Brain microvascular endothelial cell (primary cell): ENCODE data around the gene CDKN2A.

Source experiments
- DNase-seq: peaks from one replicate; pipeline ENCODE4 v3.0.0-alpha.2; 2020
- H3K27ac ChIP-seq: fragments of 250-450 bp; sonication (Bioruptor Pico); 2 replicates; pipeline ENCODE4 v1.5.1; 2020; ENCODE audit warnings: mild to moderate bottlenecking, moderate library complexity
- H3K27me3 ChIP-seq: fragments of 250-450 bp; sonication (Bioruptor Pico); replicated peaks from 2 replicates; pipeline ENCODE4 v1.5.1; 2020; ENCODE audit warnings: mild to moderate bottlenecking
- H3K36me3 ChIP-seq: fragments of 250-450 bp; sonication (Bioruptor Pico); replicated peaks from 2 replicates; pipeline ENCODE4 v1.5.1; 2020; ENCODE audit warnings: mild to moderate bottlenecking
- H3K4me3 ChIP-seq: 2 replicates; pipeline ENCODE4 v1.5.1; 2011; ENCODE audit warnings: low read depth, mild to moderate bottlenecking, control low read depth, low read length, moderate library complexity
- in situ Hi-C: cut with HindIII; loops from 2 replicates; pipeline ENCODE4 v1.10.0; 2017; ENCODE audit warnings: low sequenced_read_pairs, low pct_ligation_motif_present
- TF ChIP-seq, protein P1 (sequence below): IDR thresholded peaks from 2 replicates; pipeline ENCODE4 v1.5.1; 2011; ENCODE audit warnings: low read depth, mild to moderate bottlenecking, moderate library complexity, low read length, control low read depth, inconsistent platforms; ENCODE audit errors: missing control alignments

CDKN2A gene

DNA sequence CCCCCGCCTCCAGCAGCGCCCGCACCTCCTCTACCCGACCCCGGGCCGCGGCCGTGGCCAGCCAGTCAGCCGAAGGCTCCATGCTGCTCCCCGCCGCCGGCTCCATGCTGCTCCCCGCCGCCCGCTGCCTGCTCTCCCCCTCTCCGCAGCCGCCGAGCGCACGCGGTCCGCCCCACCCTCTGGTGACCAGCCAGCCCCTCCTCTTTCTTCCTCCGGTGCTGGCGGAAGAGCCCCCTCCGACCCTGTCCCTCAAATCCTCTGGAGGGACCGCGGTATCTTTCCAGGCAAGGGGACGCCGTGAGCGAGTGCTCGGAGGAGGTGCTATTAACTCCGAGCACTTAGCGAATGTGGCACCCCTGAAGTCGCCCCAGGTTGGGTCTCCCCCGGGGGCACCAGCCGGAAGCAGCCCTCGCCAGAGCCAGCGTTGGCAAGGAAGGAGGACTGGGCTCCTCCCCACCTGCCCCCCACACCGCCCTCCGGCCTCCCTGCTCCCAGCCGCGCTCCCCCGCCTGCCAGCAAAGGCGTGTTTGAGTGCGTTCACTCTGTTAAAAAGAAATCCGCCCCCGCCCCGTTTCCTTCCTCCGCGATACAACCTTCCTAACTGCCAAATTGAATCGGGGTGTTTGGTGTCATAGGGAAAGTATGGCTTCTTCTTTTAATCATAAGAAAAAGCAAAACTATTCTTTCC, 19.3 kb downstream of the CDKN2A start:
- peaks cover 3% of the 10 kb centered on the region for H3K27me3 ChIP-seq
- DNase-seq, result peak; percentile 80
- TF ChIP-seq, protein P1, sequence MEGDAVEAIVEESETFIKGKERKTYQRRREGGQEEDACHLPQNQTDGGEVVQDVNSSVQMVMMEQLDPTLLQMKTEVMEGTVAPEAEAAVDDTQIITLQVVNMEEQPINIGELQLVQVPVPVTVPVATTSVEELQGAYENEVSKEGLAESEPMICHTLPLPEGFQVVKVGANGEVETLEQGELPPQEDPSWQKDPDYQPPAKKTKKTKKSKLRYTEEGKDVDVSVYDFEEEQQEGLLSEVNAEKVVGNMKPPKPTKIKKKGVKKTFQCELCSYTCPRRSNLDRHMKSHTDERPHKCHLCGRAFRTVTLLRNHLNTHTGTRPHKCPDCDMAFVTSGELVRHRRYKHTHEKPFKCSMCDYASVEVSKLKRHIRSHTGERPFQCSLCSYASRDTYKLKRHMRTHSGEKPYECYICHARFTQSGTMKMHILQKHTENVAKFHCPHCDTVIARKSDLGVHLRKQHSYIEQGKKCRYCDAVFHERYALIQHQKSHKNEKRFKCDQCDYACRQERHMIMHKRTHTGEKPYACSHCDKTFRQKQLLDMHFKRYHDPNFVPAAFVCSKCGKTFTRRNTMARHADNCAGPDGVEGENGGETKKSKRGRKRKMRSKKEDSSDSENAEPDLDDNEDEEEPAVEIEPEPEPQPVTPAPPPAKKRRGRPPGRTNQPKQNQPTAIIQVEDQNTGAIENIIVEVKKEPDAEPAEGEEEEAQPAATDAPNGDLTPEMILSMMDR, result no peak
- in situ Hi-C loops, result no loop called here
- H3K4me3 ChIP-seq, result peak overlapping the region; percentile 60
- peaks cover 7% of the 10 kb centered on the region for H3K36me3 ChIP-seq
- H3K27ac ChIP-seq, result peak overlapping the region; percentile 70

DNA sequence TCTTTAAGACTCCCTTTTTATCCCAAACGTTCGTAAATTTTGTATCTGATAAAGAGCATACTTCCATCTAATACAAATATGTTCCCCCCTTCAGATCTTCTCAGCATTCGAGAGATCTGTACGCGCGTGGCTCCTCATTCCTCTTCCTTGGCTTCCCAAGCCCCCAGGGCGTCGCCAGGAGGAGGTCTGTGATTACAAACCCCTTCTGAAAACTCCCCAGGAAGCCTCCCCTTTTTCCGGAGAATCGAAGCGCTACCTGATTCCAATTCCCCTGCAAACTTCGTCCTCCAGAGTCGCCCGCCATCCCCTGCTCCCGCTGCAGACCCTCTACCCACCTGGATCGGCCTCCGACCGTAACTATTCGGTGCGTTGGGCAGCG, 19.9 kb downstream of the CDKN2A start:
- DNase-seq, result no peak
- H3K36me3 ChIP-seq, result peaks cover 9% of the 10 kb centered on the region
- in situ Hi-C loops, result no loop called here
- TF ChIP-seq, protein P1, result no peak
- peaks cover 3% of the 10 kb centered on the region for H3K27me3 ChIP-seq
- H3K4me3 ChIP-seq, result peak overlapping the region; percentile 60
- peak overlapping the region; percentile 70 for H3K27ac ChIP-seq

DNA sequence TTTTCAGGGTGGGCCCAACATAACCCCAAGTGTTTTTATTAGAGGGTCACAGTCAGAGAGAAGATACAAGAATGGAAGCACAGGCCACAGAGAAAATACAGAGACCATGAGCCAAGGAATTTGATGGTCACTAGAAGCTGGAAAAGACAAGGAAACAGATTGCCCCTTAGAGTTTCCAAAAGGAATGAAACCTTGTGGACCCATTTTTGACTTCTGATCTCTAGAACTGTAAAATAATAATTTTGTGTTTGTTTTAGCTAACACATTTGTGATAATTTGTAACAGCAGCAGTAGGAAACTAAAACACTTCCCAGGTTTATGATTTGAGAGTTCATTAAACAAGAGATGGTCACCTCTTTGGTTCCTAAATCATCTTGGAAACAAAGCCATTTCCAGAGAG, 21.8 kb downstream of the CDKN2A start:
- H3K27me3 ChIP-seq, result peaks cover 2% of the 10 kb centered on the region
- peak overlapping the region; percentile 34 for H3K27ac ChIP-seq
- TF ChIP-seq, protein P1, result no peak
- in situ Hi-C loops, result no loop called here
- DNase-seq, result no peak
- peaks cover 12% of the 10 kb centered on the region for H3K36me3 ChIP-seq
- peak overlapping the region; percentile 12 for H3K4me3 ChIP-seq

DNA sequence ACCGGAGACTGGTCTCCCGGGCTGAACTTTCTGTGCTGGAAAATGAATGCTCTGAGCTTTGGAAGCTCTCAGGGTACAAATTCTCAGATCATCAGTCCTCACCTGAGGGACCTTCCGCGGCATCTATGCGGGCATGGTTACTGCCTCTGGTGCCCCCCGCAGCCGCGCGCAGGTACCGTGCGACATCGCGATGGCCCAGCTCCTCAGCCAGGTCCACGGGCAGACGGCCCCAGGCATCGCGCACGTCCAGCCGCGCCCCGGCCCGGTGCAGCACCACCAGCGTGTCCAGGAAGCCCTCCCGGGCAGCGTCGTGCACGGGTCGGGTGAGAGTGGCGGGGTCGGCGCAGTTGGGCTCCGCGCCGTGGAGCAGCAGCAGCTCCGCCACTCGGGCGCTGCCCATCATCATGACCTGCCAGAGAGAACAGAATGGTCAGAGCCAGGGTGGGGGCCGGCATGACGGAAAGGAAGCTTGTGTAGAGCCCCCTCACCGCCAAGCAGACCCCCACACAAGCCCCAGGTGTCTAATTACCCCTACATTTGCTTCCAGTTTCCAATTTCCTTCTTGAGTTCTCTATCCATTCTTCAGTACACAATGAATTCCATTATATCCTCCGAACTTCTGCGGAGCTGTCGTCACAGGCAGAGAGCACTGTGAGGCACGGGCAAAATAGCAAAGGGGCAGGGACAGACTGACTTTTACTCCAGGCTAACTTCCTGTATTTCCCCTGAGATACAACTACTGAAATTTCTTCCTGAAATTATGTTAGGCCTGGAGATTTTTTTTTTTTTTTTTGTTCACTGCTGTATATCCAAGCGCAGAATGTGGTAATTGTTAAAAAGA, 23.2 kb downstream of the CDKN2A start:
- peak overlapping the region; percentile 5 for H3K27ac ChIP-seq
- in situ Hi-C loops, result no loop called here
- DNase-seq, result no peak
- TF ChIP-seq, protein P1, result no peak
- peaks cover 12% of the 10 kb centered on the region for H3K36me3 ChIP-seq
- H3K4me3 ChIP-seq, result peak overlapping the region; percentile 12
- H3K27me3 ChIP-seq, result no peaks in the 10 kb centered on the region

DNA sequence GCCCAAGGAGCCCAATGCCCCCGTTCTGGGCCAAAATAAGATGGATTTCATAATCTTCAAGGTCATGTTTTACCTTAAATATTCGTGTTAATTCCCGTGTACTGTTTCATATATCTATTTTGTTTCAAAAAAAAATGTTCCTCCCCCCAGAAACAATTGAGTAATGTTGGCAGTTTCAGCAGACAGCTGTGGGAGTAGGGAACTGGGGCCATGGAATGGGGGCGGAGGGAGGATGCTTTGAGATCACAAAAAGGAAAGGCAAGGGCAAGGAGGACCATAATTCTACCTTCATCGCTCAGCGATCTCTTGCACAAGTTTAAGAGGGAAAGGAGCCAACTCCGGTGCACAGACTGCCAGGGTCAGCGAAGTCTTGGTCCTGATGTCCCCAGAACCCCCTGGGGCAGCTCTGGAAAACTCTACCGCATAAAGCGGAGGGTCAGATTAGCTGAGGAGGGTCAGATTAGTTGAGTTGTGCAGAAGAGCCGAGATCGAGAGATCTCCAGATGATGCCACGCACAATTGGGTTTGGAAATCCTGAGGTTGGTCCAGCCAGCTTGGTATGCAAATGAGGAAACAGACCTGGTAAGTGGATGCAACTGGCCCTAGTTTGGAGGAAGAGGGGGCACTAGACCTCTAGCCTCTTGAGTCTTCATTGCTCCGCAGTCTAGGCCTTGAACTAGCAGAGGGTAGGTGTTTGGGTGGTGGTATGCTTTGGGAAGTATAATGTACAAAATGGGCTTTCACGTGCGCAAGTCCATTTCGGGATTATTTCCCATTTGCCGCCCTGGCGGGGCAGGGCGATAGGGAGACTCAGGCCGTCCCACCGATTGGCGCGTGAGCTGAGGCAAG, 24.0 kb downstream of the CDKN2A start:
- TF ChIP-seq, protein P1, result no peak
- H3K27ac ChIP-seq, result no peak overlapping the region
- in situ Hi-C loops, result no loop called here
- peaks cover 12% of the 10 kb centered on the region for H3K36me3 ChIP-seq
- no peak overlapping the region for H3K4me3 ChIP-seq
- no peaks in the 10 kb centered on the region for H3K27me3 ChIP-seq
- DNase-seq, result no peak
